Uterus (tissue), 2 donors: ENCODE data around the gene CSHL1.
"Not testable (repeated sequence)": the region's sequence is repeated elsewhere in the genome, so short reads cannot be mapped to it uniquely, and the experiment has no call there.

Experiments used
- POLR2A ChIP-seq, 2 donors: fragments of 450-650 bp; IDR thresholded peaks; one replicate each; pipeline ENCODE4 v1.6.1; 2016; ENCODE audit warnings: antibody characterized with exemption in 2 of 2, mild to moderate bottlenecking in 1 of 2, moderate library complexity in 1 of 2
- TF ChIP-seq, protein P1 (sequence below), 4 experiments: fragments of 200-600 bp in 2 of 4; fragments of 450-650 bp in 2 of 4; sonication (generic) in 2 of 4; IDR thresholded peaks; one replicate each; pipeline ENCODE4 v1.5.1; 2016 to 2019; ENCODE audit warnings: antibody characterized with exemption in 4 of 4, mild to moderate bottlenecking in 2 of 4, moderate library complexity in 1 of 4

- TF ChIP-seq POLR2A (IDR thresholded peaks at IDR 0.05): not testable (repeated sequence)
- TF ChIP-seq, protein P1, sequence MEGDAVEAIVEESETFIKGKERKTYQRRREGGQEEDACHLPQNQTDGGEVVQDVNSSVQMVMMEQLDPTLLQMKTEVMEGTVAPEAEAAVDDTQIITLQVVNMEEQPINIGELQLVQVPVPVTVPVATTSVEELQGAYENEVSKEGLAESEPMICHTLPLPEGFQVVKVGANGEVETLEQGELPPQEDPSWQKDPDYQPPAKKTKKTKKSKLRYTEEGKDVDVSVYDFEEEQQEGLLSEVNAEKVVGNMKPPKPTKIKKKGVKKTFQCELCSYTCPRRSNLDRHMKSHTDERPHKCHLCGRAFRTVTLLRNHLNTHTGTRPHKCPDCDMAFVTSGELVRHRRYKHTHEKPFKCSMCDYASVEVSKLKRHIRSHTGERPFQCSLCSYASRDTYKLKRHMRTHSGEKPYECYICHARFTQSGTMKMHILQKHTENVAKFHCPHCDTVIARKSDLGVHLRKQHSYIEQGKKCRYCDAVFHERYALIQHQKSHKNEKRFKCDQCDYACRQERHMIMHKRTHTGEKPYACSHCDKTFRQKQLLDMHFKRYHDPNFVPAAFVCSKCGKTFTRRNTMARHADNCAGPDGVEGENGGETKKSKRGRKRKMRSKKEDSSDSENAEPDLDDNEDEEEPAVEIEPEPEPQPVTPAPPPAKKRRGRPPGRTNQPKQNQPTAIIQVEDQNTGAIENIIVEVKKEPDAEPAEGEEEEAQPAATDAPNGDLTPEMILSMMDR (IDR thresholded peaks at IDR 0.05): not testable (repeated sequence)
These were observed 44.4 kb downstream of the CSHL1 start for GRCh38 chr17:63866625-63867024.
